HG03354 (cell line): ENCODE results near the gene RAB29.

Experiments
- ATAC-seq: cut with Tn5 transposase; IDR thresholded peaks from one replicate; pipeline ENCODE4 v1.9.1; 2021; ENCODE audit warnings: mild to moderate bottlenecking; ENCODE audit not compliant: unreplicated experiment, poor library complexity, severe bottlenecking

The RAB29 gene

DNA sequence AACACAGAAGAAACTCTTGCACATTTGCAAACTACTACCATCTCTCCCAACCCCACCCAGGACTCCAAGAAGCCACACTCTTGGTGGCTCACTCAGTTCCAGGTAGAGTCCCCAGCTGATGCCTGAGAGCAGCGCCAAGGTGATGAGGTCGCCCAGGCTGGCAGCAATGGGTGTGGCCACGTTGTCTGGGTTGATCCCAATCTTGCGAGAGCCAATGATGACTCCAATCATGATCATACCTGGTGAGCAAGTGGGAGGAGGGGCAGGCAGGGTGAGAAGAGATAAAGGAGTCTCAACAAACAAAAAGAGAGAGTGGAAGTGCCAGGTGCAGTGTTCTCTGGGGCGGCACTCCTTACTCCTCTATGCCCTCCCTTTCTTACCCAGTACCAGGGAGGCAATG is 23.3 kb upstream of the RAB29 start:
- no peak for ATAC-seq

- no peak for ATAC-seq
Measured at GRCh38 chr1:205797168-205797567, 21.9 kb upstream of the RAB29 start.

- ATAC-seq = no peak
Measured at GRCh38 chr1:205794011-205794730, 18.9 kb upstream of the RAB29 start.

DNA sequence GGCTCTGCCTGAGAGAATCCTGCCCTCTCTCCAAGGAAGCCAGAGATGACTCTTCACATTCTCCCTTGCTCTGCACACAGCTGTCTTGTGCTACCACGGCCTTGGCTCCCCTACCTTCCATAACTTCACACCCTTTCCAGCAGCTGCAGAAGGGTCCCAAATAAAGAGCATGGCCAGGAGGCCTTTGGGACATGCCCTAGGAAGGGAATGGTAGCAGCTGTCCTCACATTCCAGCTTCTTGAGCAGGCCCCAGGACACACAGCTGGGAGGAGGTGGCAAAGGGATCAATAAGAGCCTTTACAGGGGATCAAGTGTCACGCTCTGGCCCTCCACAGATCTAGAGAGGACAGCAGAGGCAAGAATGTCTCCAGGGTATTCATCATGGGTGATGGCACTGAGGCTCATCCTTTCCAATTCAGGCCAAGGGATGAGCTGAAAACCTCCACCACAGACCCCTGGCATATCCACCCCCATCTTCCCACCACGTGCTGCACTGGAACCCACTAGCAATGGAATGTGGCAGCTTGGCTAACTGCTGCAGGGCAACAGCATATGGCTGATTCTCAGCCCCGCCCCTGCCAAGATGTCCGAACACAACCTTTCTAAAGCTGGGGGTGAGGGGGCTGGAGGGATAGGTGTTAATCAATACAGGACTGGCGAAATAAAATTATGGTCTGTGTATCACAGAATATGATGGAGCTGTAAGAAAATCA is 17.8 kb upstream of the RAB29 start:
- peak; percentile 16 for ATAC-seq

GRCh38 chr1:205792481-205792881 is 17.2 kb upstream of the RAB29 start:
- peak; percentile 62 for ATAC-seq

DNA sequence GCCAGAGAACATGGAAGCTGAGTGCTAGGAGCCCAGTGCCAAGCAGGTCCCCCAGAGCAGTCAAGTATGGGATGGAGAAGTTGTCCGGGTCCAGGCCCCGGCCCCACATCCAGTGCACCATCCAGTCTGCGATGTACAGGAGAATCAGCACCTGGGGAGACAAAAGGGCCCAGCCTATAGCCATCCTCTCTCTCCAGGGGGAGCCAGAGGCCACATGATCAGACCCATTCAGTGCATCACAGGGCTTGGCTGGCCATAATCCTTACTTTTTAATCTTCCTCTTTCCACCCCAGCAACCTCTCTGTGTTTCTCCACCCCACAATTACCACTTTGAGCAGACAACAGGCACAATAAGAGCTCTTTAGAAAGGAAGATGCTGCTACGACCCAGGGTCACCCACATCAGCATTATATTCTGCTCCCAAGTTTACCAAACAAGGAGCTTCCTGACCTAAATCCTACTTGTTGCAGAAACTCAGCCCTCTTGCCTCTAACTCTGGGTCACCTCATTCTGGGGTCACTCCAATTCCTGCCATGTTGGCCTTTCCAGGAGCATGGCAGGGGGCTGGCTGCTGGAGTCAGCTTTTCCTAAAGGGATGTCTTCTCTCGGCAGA is 16.4 kb upstream of the RAB29 start:
- ATAC-seq = peak; percentile 57

GRCh38 chr1:205787287-205787916 is 12.1 kb upstream of the RAB29 start:
- ATAC-seq = no peak

GRCh38 chr1:205786601-205787000 is 11.3 kb upstream of the RAB29 start:
- ATAC-seq = no peak

- no peak for ATAC-seq
Measured at GRCh38 chr1:205785446-205785845, 10.2 kb upstream of the RAB29 start.

- ATAC-seq = no peak
Measured at GRCh38 chr1:205783904-205784303, 8.6 kb upstream of the RAB29 start.

DNA sequence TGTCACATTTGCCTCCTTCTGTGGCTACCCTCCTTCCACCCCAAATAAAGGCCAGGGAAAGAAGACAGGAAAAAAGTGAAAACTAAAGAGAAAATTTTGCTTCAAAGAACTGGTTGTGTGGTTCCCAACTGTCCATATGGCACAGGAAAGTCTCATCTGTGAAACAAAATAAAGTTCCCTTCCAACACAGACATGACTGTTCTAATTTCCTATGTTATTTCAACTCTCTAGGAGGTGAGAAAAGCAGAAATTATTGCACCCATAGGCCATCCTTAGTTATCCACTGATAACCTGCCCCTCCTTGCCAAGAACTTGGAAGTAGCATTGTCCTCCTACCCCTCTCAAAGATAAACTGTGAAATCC is 8.1 kb upstream of the RAB29 start:
- ATAC-seq = no peak

GRCh38 chr1:205782627-205783432 is 7.5 kb upstream of the RAB29 start:
- no peak for ATAC-seq

DNA sequence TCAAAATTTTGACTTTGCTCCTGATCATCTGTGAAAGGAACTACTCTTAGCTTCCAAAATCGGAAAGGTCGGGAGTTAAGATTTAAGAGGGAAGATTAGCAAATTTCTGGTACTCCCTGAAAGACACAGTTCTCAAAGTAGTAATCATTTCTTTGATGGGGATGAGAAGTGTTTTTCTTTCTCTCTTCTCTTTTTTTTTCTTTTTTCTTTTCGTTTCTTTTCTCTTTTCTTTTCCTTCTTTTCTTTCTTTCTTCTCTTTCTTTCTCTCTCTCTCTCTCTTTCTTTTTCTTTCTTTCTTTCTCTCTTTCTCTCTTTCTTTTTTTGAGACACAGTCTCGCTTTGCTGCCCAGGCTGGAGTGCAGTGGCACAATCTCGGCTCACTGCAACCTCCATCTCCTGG is 5.1 kb upstream of the RAB29 start:
- no peak for ATAC-seq

DNA sequence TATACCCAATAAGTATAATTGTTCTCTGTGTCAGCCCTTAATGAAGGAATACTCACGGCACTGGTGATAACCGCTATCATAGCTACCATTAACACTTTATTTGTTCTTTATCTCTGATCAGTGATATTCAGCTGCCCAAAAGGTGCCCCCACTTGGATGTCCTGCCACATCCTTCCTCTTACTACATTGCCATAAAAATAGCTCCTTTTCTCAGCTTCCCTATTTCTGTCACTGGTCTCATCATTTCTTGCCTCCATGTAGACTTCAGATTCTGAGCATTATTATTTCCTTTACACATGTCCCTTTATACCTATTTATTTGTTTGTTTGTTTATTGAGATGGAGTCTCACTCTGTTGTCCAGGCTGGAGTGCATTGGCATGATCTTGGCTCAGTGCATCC is 2.7 kb upstream of the RAB29 start:
- ATAC-seq = no peak

GRCh38 chr1:205775717-205776056 is 405 bp upstream of the RAB29 start:
- no peak for ATAC-seq

DNA sequence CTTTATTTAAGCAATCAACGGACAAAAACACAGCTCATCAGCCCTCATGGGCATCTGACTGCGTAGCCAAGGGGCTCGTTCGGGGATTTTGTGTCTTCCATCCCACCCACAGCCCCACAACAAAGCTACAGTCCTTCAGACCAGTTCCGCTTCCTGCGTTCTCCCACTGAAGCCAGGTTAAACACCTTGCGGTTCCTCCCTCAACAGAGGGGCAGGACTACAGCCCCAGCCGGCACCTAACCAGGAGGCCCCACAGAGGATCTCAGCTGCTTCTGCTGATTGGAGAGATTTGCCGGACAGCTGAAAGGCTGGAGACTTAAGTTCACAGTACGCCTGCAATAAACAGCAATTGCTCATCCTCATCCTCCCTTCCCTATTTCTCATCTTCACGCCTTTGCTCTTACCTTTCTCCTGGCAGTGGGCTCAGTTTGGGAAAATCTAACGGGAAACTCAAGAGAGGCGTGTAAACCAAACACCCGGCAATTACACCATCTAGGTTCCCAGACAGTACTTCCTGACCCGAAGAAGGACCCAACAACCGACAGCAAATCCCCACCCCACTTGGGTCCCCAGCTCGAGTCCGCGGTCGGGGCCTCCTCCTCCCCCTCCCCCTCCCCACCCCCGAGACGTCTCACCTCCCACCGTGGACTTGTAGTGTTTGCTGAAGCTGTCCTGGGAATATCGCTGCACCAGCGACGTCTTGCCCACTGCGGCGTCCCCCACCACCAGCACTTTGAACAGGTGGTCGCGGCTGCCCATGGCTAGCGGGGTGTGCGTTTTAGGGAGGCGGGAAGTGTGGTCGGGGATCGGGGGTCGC is 876 bp downstream of the RAB29 start:
- ATAC-seq = peak; percentile 13

- peak; percentile 28 for ATAC-seq
Measured at GRCh38 chr1:205772607-205773032, 2.7 kb downstream of the RAB29 start.

DNA sequence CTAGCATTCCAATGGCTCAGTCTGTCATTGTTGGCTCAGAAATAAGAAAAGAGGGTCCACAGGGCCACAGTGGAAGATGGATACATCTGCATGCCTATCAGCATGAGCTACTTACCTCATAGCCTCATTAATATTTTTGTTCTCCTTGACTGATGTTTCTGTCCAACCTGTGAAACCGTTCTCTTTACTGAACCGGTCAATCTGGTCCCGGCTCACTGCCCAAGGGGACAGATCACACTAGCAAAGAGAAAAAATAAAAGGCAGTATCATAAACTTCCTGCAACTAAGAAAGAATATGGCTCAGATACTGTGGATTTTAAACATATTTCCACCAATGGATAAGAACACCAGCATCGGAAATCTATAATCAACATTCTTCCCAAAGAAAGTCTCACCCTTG is 4.7 kb downstream of the RAB29 start:
- ATAC-seq = no peak
